CMK (cell line): ENCODE measurements around the gene PAIP2B.

ENCODE experiments used
- DNase-seq: peaks from one replicate; pipeline ENCODE4 v3.0.0-alpha.2; 2010; ENCODE audit warnings: low read depth

PAIP2B gene

GRCh38 chr2:71153585-71154224, 73.2 kb downstream of the PAIP2B start:
- DNase-seq: no peak

GRCh38 chr2:71151620-71152019, 75.3 kb downstream of the PAIP2B start:
- no peak for DNase-seq

GRCh38 chr2:71150082-71150816, 76.7 kb downstream of the PAIP2B start:
- no peak for DNase-seq

GRCh38 chr2:71148506-71149063, 78.3 kb downstream of the PAIP2B start:
- DNase-seq: no peak

- DNase-seq: no peak
Observed at GRCh38 chr2:71143782-71144181, 83.1 kb downstream of the PAIP2B start.

- no peak for DNase-seq
Observed at GRCh38 chr2:71136174-71136573, 90.7 kb downstream of the PAIP2B start.

GRCh38 chr2:71133603-71134002, 93.3 kb downstream of the PAIP2B start:
- DNase-seq: no peak
